ENCODE measurements around the gene WTAP.

DNA sequence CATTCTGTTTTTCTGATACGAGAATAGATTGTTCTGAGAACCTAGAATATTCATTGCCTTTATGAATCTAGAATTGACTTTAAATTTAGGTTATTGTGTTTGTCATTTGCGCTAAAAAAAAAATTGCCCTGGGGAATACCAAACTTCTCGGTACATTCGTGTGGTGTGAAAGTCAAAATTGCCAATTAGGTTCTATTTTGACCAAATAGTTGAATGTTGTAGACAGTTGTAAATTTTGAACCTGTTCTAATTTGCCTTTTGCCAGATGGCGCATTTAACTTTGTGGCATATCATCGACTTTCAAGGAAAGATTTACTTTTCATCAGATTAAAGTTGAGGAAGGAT, 3.0 kb downstream of the WTAP start:
- TF ChIP-seq, protein P1, sequence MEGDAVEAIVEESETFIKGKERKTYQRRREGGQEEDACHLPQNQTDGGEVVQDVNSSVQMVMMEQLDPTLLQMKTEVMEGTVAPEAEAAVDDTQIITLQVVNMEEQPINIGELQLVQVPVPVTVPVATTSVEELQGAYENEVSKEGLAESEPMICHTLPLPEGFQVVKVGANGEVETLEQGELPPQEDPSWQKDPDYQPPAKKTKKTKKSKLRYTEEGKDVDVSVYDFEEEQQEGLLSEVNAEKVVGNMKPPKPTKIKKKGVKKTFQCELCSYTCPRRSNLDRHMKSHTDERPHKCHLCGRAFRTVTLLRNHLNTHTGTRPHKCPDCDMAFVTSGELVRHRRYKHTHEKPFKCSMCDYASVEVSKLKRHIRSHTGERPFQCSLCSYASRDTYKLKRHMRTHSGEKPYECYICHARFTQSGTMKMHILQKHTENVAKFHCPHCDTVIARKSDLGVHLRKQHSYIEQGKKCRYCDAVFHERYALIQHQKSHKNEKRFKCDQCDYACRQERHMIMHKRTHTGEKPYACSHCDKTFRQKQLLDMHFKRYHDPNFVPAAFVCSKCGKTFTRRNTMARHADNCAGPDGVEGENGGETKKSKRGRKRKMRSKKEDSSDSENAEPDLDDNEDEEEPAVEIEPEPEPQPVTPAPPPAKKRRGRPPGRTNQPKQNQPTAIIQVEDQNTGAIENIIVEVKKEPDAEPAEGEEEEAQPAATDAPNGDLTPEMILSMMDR (IDR thresholded peaks at IDR 0.05) = no peak
- no peak for TF ChIP-seq POLR2A (IDR thresholded peaks at IDR 0.05)
